Tibial nerve (tissue), 4 donors: Measurements from ENCODE around the gene SMIM41.

Experiments used
- CTCF ChIP-seq, 5 experiments: fragments of 200-600 bp in 3 of 5; fragments of 450-650 bp in 2 of 5; sonication (generic) in 3 of 5; IDR thresholded peaks; one replicate each; pipeline ENCODE4 v1.5.1; 2016 to 2019; ENCODE audit warnings: antibody characterized with exemption in 5 of 5, mild to moderate bottlenecking in 3 of 5, moderate library complexity in 2 of 5
- EP300 ChIP-seq, 2 donors: sonication (generic); formaldehyde crosslinking; IDR thresholded peaks; one replicate each; pipeline ENCODE4 v1.6.1; 2017; ENCODE audit warnings: antibody characterized with exemption in 2 of 2, mild to moderate bottlenecking in 1 of 2
- POLR2A ChIP-seq, 2 donors: fragments of 450-650 bp; IDR thresholded peaks; one replicate each; pipeline ENCODE4 v1.6.1; 2017; ENCODE audit warnings: antibody characterized with exemption in 2 of 2, mild to moderate bottlenecking in 2 of 2, moderate library complexity in 2 of 2

- TF ChIP-seq CTCF (IDR thresholded peaks at IDR 0.05) (no peak), POLR2A (IDR thresholded peaks at IDR 0.05) (peak in 1 of 2 donors; percentile 33), EP300 (IDR thresholded peaks at IDR 0.05) (peak in 1 of 2 donors; percentile 83)
Measured at GRCh38 chr12:52052468-52053186, 26.9 kb upstream of the SMIM41 start.
